NCI-H2227 (cell line): ENCODE data around the gene PEAK3.

Experiments used
- DNase-seq: peaks from one replicate; lab custom pipeline; 2025; ENCODE audit not compliant: unreplicated experiment; lab: John Stamatoyannopoulos, UW

Gene PEAK3

DNA sequence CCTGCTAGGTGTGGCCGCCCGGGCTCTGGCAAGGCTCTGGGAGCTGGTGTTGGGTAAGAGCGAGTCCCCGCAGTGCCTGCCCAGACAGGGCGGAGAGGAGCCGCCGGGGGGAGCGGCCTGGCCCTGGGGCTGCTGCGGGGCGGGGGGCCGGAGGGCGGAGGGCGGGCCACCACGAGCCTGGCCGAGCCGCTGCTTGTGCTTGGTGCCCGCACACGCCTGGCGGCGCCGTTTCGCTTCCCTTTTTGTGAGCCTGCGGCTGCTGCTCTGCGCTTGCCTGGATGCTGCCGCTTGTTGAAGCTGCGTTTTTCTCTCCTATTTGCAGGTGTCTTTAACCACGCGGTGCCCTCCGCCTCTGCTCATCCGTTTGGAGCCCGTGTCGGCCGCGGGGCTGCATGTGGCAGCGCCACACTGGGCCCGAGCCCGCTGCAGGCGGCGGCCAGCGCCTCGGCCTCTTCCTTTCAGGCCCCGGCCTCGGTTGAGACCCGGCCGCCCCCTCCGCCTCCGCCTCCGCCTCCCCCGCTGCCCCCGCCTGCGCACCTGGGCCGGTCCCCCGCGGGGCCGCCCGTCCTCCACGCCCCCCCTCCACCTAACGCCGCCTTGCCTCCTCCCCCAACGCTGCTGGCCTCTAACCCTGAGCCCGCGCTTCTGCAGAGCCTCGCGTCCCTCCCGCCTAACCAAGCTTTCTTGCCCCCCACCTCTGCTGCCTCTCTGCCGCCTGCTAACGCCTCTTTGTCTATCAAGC, 54.4 kb downstream of the PEAK3 start:
- peak; percentile 73 for DNase-seq

DNA sequence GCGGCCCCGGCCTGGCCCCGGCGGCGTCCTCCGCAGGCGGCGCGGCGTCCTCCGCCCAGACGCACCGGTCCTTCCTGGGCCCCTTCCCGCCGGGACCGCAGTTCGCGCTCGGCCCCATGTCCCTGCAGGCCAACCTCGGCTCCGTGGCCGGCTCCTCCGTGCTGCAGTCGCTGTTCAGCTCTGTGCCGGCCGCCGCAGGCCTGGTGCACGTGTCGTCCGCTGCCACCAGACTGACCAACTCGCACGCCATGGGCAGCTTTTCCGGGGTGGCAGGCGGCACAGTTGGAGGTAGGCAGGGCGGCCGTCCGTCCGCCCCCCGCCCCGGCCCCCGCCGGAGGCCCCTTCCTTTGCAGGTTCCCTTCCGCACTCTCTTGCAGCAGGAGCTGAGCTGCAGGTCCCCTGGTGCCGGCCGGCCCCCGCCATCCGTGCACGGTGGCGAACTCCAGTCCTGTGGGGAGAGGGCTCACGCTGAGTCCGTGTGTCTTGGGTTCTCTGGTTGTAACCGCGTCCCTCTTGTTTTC, 55.1 kb downstream of the PEAK3 start:
- DNase-seq: no peak

DNA sequence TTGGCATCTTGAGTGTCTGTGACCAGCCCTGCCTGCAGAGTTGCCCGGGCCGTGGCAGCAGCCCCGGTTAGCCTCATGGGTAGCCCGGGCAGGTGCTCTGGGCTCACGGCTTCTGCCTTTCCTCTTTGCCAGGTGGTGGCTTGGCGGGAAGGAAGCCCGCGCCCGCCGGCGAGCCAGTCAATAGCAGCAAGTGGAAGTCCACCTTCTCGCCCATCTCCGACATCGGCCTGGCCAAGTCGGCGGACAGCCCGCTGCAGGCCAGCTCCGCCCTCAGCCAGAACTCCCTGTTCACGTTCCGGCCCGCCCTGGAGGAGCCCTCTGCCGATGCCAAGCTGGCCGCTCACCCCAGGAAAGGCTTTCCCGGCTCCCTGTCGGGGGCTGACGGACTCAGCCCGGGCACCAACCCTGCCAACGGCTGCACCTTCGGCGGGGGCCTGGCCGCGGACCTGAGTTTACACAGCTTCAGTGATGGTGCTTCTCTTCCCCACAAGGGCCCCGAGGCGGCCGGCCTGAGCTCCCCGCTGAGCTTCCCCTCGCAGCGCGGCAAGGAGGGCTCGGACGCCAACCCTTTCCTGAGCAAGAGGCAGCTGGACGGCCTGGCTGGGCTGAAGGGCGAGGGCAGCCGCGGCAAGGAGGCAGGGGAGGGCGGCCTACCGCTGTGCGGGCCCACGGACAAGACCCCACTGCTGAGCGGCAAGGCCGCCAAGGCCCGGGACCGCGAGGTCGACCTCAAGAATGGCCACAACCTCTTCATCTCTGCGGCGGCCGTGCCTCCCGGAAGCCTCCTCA, 55.7 kb downstream of the PEAK3 start:
- no peak for DNase-seq

DNA sequence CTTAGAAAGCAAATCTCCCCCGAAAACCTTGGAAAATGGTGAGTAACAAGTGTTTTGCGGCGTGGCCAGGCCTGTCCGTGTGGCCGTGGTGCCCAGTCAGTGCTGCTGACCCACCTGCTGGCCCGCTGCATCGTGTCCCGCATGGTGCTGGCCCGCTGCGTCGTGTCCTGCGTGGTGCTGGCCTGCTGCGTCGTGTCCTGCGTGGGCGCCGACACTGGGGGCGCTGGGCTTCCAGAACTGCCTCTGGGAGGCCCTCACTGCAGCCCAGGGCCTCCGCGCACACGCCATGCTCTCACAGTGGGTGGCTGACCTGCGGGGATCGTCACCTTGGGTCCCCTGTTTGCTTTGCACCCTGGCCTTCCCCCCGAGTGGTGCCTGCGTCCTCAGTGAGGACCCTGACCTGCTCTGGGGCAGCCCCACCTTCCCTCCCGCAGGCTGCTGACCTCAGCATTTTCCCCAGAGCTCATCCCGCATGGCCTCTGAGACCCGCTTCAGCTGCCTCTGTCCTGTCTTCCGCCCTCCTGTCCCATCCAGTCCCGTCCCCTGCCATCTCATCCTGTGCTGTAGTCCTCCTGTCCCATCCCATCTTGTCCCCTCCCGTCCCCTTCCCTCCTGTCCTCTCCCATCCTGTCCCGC, 56.4 kb downstream of the PEAK3 start:
- no peak for DNase-seq

DNA sequence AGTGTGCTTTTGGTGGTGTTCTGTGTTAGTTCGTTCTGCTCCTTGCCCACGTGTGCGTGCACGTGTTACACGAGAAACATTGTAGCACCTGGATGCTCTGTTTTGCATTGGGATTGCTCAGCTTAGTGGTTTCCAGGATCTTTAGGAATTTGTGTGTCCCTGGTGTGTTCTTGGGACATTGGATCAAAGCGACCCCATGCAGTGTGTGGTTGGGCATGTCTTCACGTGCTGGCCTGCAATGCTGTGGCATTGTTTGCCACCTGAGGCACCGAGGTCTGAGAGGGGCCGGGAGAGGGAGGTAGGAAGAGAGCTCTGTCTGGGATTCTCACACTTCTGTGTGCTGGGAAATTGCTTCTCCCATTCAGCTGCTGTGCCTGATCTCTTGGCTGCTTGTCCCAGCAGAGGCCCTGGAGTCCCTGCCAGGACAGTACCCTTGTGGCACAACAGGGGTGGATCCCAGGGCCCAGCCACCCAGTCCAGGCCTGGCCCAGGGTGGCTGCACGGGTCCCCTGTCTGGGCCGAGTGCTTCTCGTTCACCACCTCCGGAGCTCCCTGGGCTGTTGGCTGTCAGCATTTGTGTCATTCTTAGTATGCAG, 57.1 kb downstream of the PEAK3 start:
- no peak for DNase-seq
